ENCODE results near the gene AGAP5.
A peak's percentile ranks its signal among the peaks of the same experiment; 100 is the strongest.

Gene AGAP5

DNA sequence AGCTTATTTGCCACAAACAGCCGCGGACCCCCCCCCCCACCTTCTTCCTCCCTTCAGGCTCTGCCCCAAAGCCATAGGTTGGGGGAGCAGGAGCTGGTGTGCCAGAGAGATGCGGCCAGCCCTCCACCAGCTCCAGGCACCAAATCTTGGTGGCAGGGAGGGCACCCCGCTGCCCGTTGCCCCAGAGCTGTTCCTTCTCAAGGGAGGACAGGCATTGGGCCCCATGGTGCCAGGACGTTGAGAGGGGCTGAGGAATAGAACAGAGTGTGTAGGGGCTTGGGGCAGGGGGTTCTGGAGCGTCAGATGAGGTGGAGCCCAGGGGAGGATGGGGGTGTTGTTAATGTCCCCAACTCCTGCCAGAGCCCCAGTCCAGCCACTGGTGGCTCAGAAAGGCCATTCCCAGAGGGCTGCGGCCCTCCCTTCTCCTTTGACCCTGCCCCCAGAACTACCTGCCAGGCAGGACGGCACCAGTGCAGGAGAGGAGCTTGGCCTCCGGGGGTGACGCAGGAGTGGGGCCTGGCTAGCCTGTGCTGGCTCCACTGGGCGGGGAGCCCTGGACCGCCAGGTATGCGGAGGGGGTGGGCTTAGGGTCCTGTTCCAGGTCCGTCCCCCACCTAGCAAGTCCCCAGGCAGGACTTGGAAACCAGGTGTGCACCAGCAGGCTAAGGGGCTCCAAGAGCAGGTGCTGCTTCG, 36.3 kb upstream of the AGAP5 start:
- Histone ChIP-seq H3K4me3 (ENCODE audit: low read depth, low read length) (no peak overlapping the region), H3K27ac (ENCODE audit: low read depth, low read length) (no peak overlapping the region), H3K79me2 (ENCODE audit: control insufficient read depth, insufficient read depth, low read length, poor library complexity) (peaks cover 4% of the 10 kb centered on the region), H3K18ac (ENCODE audit: low read length) (no peak overlapping the region), H3K4me1 (ENCODE audit: control insufficient read depth in 1 of 2, insufficient read depth in 2 of 2, low read length in 2 of 2) (peaks cover 2 to 3% of the 10 kb centered on the region in 2 experiments), H3K9me3 (ENCODE audit: insufficient read depth, low read depth, low read length) (no peaks in the 10 kb centered on the region), H4K12ac (ENCODE audit: low read depth, low read length) (no peak overlapping the region), H3K36me3 (ENCODE audit: control insufficient read depth in 1 of 2, insufficient read depth in 2 of 2, low read length in 2 of 2) (peaks cover 23 to 31% of the 10 kb centered on the region in 2 experiments), H3K14ac (ENCODE audit: low read length) (no peak overlapping the region), H4K8ac (ENCODE audit: low read depth, low read length) (no peak overlapping the region), H2BK12ac (ENCODE audit: low read length) (no peak overlapping the region), H3K4me2 (ENCODE audit: low read length) (no peak overlapping the region), H3K4ac (ENCODE audit: low read depth, low read length) (no peak overlapping the region), H3K79me1 (ENCODE audit: low read length) (peaks cover 5% of the 10 kb centered on the region), H3K27me3 (ENCODE audit: insufficient read depth, low read length) (no peaks in the 10 kb centered on the region), H2BK5ac (ENCODE audit: low read depth, low read length, poor library complexity) (no peak overlapping the region), H2BK120ac (ENCODE audit: insufficient read depth, low read length, poor library complexity) (no peak overlapping the region), H2AFZ (ENCODE audit: insufficient read depth, low read length, poor library complexity) (no peak overlapping the region), H3K23ac (ENCODE audit: low read length) (no peak overlapping the region), H3K9ac (ENCODE audit: low read length) (no peak overlapping the region), H2AK5ac (ENCODE audit: low read length) (no peak overlapping the region), H4K91ac (ENCODE audit: low read depth, low read length) (no peak overlapping the region)
- DNase-seq: no peak
- no CpG with 5 or more reads among the region's 16 CpGs for WGBS (ENCODE audit: extremely low coverage, insufficient coverage, insufficient read length)

DNA sequence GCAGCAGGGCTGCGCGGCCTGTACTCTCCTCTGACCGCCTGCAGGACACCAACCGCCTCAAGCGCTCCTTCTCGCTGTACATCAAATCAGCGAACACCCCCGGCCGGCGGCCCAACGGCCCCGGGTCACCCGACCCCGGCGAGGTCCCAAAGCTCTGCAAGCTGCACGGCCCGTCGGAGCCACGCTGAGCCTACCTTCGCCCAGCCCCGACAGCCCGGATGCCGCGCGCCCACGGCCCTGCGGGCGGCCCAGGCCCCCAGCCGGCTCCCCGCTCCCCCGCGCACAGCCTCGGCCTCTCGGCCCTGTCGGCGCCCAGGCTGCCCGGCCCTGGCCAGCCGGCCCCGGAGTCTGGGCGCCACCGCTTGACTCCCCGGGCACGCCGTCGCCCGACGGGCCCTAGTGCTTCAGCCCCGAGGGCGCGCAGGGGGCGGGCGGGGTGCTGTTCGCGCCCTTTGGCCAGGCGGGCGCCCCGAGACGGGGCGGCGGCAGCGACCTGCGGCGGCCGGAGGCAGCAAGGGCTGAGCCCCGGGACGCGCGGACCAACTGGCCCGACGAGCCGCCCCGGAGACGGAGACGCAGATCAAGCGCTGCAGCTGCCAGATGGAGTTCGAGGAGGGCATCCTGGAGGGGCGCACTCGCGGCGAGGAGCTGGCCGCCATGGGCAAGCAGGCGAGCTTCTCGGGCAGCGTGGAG, 35.2 kb upstream of the AGAP5 start:
- H3K79me2 ChIP-seq (ENCODE audit: control insufficient read depth, insufficient read depth, low read length, poor library complexity): peaks cover 4% of the 10 kb centered on the region
- H4K12ac ChIP-seq (ENCODE audit: low read depth, low read length): no peak overlapping the region
- H3K4ac ChIP-seq (ENCODE audit: low read depth, low read length): no peak overlapping the region
- H3K27me3 ChIP-seq (ENCODE audit: insufficient read depth, low read length): no peaks in the 10 kb centered on the region
- H3K79me1 ChIP-seq (ENCODE audit: low read length): peaks cover 5% of the 10 kb centered on the region
- no peak overlapping the region for H4K91ac ChIP-seq (ENCODE audit: low read depth, low read length)
- H3K14ac ChIP-seq (ENCODE audit: low read length): no peak overlapping the region
- no peak overlapping the region for H3K23ac ChIP-seq (ENCODE audit: low read length)
- H3K9me3 ChIP-seq (ENCODE audit: insufficient read depth, low read depth, low read length): no peaks in the 10 kb centered on the region
- H2AK5ac ChIP-seq (ENCODE audit: low read length): no peak overlapping the region
- no peak overlapping the region for H3K4me2 ChIP-seq (ENCODE audit: low read length)
- peaks cover 2 to 3% of the 10 kb centered on the region in 2 experiments for H3K4me1 ChIP-seq (ENCODE audit: control insufficient read depth in 1 of 2, insufficient read depth in 2 of 2, low read length in 2 of 2)
- DNase-seq: no peak
- WGBS (ENCODE audit: extremely low coverage, insufficient coverage, insufficient read length): no CpG with 5 or more reads among the region's 84 CpGs
- no peak overlapping the region for H2AFZ ChIP-seq (ENCODE audit: insufficient read depth, low read length, poor library complexity)
- H2BK12ac ChIP-seq (ENCODE audit: low read length): no peak overlapping the region
- no peak overlapping the region for H3K18ac ChIP-seq (ENCODE audit: low read length)
- no peak overlapping the region for H2BK5ac ChIP-seq (ENCODE audit: low read depth, low read length, poor library complexity)
- H2BK120ac ChIP-seq (ENCODE audit: insufficient read depth, low read length, poor library complexity): no peak overlapping the region
- peaks cover 23 to 33% of the 10 kb centered on the region in 2 experiments for H3K36me3 ChIP-seq (ENCODE audit: control insufficient read depth in 1 of 2, insufficient read depth in 2 of 2, low read length in 2 of 2)
- H4K8ac ChIP-seq (ENCODE audit: low read depth, low read length): no peak overlapping the region
- no peak overlapping the region for H3K9ac ChIP-seq (ENCODE audit: low read length)
- H3K4me3 ChIP-seq (ENCODE audit: low read depth, low read length): no peak overlapping the region
- H3K27ac ChIP-seq (ENCODE audit: low read depth, low read length): no peak overlapping the region

DNA sequence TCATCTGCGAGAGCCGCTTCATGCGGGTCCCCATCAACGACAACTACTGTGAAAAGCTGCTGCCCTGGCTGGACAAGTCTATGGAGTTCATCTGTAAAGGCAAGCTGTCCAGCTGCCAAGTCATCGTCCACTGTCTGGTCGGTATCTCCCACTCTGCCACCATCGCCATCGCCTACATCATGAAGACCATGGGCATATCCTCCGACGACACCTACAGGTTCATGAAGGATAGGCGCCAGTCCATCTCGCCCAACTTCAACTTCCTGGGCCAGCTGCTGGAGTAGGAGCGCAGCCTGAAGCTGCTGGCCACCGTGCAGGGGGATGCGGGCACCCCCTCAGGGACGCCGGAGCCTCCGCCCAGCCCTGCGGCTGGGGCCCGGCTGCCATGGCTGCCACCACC, 34.5 kb upstream of the AGAP5 start:
- Histone ChIP-seq H3K4ac (ENCODE audit: low read depth, low read length) (no peak overlapping the region), H3K9me3 (ENCODE audit: insufficient read depth, low read depth, low read length) (no peaks in the 10 kb centered on the region), H2AFZ (ENCODE audit: insufficient read depth, low read length, poor library complexity) (no peak overlapping the region), H2BK5ac (ENCODE audit: low read depth, low read length, poor library complexity) (no peak overlapping the region), H2BK120ac (ENCODE audit: insufficient read depth, low read length, poor library complexity) (no peak overlapping the region), H2BK12ac (ENCODE audit: low read length) (no peak overlapping the region), H3K18ac (ENCODE audit: low read length) (no peak overlapping the region), H4K8ac (ENCODE audit: low read depth, low read length) (no peak overlapping the region), H3K23ac (ENCODE audit: low read length) (no peak overlapping the region), H3K79me2 (ENCODE audit: control insufficient read depth, insufficient read depth, low read length, poor library complexity) (peaks cover 4% of the 10 kb centered on the region), H3K27me3 (ENCODE audit: insufficient read depth, low read length) (no peaks in the 10 kb centered on the region), H4K12ac (ENCODE audit: low read depth, low read length) (no peak overlapping the region), H3K9ac (ENCODE audit: low read length) (no peak overlapping the region), H2AK5ac (ENCODE audit: low read length) (no peak overlapping the region), H3K4me3 (ENCODE audit: low read depth, low read length) (no peak overlapping the region), H3K79me1 (ENCODE audit: low read length) (peaks cover 5% of the 10 kb centered on the region), H4K91ac (ENCODE audit: low read depth, low read length) (no peak overlapping the region), H3K14ac (ENCODE audit: low read length) (no peak overlapping the region), H3K4me1 (ENCODE audit: control insufficient read depth in 1 of 2, insufficient read depth in 2 of 2, low read length in 2 of 2) (peaks cover 2 to 3% of the 10 kb centered on the region in 2 experiments), H3K36me3 (ENCODE audit: control insufficient read depth in 1 of 2, insufficient read depth in 2 of 2, low read length in 2 of 2) (peaks cover 23 to 33% of the 10 kb centered on the region in 2 experiments), H3K4me2 (ENCODE audit: low read length) (no peak overlapping the region), H3K27ac (ENCODE audit: low read depth, low read length) (no peak overlapping the region)
- no peak for DNase-seq
- no CpG with 5 or more reads among the region's 20 CpGs for WGBS (ENCODE audit: extremely low coverage, insufficient coverage, insufficient read length)

DNA sequence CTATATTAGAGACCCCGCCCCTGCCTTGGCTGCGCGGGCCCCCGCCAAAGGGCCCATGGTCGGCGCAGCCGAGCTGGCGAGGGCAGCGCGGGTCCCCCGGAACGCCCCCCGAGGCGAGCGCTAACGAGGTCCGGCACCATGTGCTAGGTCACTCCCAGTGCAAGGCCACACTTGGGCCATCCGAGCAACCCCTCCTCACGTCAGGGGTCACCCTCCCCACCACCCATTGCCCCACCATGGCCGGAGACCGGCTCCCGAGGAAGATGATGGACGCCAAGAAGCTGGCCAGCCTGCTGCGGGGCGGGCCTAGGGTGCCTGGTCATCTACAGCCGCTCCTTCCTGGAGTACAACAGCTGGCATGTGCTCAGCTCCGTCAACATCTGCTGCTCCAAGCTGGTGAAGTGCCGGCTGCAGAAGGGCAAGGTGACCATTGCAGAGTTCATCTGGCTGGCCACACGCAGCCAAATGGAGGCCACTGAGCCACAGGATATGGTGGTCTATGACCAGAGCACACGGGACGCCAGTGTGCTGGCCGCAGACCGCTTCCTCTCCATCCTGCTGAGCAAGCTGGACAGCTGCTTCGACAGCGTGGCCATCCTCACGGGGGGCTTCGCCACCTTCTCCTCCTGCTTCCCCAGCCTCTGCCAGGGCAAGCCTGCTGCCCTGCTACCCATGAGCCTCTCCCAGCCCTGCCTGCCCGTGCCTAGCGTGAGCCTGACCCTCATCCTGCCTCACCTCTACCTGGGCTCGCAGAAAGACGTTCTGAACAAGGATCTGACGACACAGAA, 33.9 kb upstream of the AGAP5 start:
- no peak overlapping the region for H2BK120ac ChIP-seq (ENCODE audit: insufficient read depth, low read length, poor library complexity)
- H2BK5ac ChIP-seq (ENCODE audit: low read depth, low read length, poor library complexity): no peak overlapping the region
- no peak overlapping the region for H3K14ac ChIP-seq (ENCODE audit: low read length)
- H4K91ac ChIP-seq (ENCODE audit: low read depth, low read length): no peak overlapping the region
- H3K9ac ChIP-seq (ENCODE audit: low read length): no peak overlapping the region
- WGBS (ENCODE audit: extremely low coverage, insufficient coverage, insufficient read length): no CpG with 5 or more reads among the region's 42 CpGs
- no peak overlapping the region for H3K4me2 ChIP-seq (ENCODE audit: low read length)
- H4K12ac ChIP-seq (ENCODE audit: low read depth, low read length): peak overlapping the region; percentile 43
- DNase-seq: no peak
- H3K4me1 ChIP-seq (ENCODE audit: control insufficient read depth in 1 of 2, insufficient read depth in 2 of 2, low read length in 2 of 2): peaks cover 2 to 3% of the 10 kb centered on the region in 2 experiments
- H3K4ac ChIP-seq (ENCODE audit: low read depth, low read length): peak overlapping the region; percentile 53
- H3K18ac ChIP-seq (ENCODE audit: low read length): no peak overlapping the region
- peaks cover 26 to 34% of the 10 kb centered on the region in 2 experiments for H3K36me3 ChIP-seq (ENCODE audit: control insufficient read depth in 1 of 2, insufficient read depth in 2 of 2, low read length in 2 of 2)
- H2AK5ac ChIP-seq (ENCODE audit: low read length): peak overlapping the region; percentile 10
- H3K9me3 ChIP-seq (ENCODE audit: insufficient read depth, low read depth, low read length): no peaks in the 10 kb centered on the region
- H4K8ac ChIP-seq (ENCODE audit: low read depth, low read length): no peak overlapping the region
- peaks cover 4% of the 10 kb centered on the region for H3K79me2 ChIP-seq (ENCODE audit: control insufficient read depth, insufficient read depth, low read length, poor library complexity)
- no peak overlapping the region for H3K4me3 ChIP-seq (ENCODE audit: low read depth, low read length)
- H2BK12ac ChIP-seq (ENCODE audit: low read length): no peak overlapping the region
- H3K79me1 ChIP-seq (ENCODE audit: low read length): peaks cover 5% of the 10 kb centered on the region
- no peak overlapping the region for H3K23ac ChIP-seq (ENCODE audit: low read length)
- no peak overlapping the region for H2AFZ ChIP-seq (ENCODE audit: insufficient read depth, low read length, poor library complexity)
- no peaks in the 10 kb centered on the region for H3K27me3 ChIP-seq (ENCODE audit: insufficient read depth, low read length)
- H3K27ac ChIP-seq (ENCODE audit: low read depth, low read length): no peak overlapping the region

All from trophoblast cell (in vitro differentiated cells and primary cell).